ENCODE measurements around the gene RTN4RL2.

DNA sequence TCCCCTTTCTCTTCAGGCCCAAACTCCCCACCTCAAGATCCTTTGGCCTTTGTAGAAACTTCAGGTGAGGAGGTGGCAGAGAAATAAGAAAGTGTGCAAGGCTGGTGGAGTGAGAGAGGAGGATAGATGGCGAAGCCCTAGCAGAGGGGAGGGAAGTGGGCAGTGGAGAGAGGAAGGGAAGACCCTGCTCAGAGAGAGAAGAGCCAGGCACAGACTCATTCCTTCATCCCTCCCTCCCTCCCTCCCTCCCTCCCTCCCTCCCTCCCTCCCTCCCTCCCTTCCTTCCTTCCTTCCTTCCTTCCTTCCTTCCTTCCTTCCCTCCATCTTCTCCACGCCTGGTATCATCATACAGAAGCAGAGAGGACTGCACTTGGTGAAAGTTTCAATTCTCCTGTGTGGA, 21.0 kb downstream of the RTN4RL2 start:
- TF ChIP-seq, protein P1, sequence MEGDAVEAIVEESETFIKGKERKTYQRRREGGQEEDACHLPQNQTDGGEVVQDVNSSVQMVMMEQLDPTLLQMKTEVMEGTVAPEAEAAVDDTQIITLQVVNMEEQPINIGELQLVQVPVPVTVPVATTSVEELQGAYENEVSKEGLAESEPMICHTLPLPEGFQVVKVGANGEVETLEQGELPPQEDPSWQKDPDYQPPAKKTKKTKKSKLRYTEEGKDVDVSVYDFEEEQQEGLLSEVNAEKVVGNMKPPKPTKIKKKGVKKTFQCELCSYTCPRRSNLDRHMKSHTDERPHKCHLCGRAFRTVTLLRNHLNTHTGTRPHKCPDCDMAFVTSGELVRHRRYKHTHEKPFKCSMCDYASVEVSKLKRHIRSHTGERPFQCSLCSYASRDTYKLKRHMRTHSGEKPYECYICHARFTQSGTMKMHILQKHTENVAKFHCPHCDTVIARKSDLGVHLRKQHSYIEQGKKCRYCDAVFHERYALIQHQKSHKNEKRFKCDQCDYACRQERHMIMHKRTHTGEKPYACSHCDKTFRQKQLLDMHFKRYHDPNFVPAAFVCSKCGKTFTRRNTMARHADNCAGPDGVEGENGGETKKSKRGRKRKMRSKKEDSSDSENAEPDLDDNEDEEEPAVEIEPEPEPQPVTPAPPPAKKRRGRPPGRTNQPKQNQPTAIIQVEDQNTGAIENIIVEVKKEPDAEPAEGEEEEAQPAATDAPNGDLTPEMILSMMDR (IDR thresholded peaks at IDR 0.05): no peak
- no peak for TF ChIP-seq POLR2A (IDR thresholded peaks at IDR 0.05)

Measured in ovary (tissue), 3 donors.